SH-SY5Y (cell line): ENCODE measurements around the gene SVIP.

ENCODE experiments used
- GATA2 ChIP-seq: IDR thresholded peaks from 2 replicates; pipeline ENCODE4 v1.6.1; 2011; ENCODE audit warnings: mild to moderate bottlenecking, low read depth, low read length
- GATA3 ChIP-seq: IDR thresholded peaks from 2 replicates; pipeline ENCODE4 v1.6.1; 2011; ENCODE audit warnings: low read depth, mild to moderate bottlenecking, low read length, moderate library complexity

DNA sequence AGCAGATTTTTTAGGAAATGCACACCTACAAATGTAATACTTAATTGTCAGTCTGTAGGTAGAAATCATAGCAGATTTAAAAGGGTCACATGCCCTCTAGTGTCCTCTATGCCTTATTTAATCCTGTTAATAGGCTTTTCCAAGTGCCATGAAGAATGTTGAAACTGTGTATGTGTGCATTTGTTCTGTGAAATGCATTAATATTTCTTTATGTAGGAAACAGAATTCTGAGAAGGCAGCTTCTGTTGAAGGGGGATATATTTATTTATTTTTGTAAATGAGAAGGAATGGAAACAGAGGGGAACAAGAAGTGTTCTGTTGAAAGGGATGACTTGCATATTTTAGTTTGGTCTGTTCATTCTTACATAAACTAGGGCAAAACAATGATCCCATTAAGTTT is 51.0 kb downstream of the SVIP start:
- TF ChIP-seq GATA2, result no peak
- TF ChIP-seq GATA3, result no peak
